Measurements from ENCODE around the gene NR6A1. TPM values are rescaled to one million over a fixed set of nuclear protein-coding genes. Genes with fewer than 3 reads are reported as not detected.

NR6A1 gene
- polyA plus RNA-seq, 2 of the 4 experiments (the other 2 are of a cell fraction), result 1.7 to 3.3 TPM

GRCh38 chr9:124559871-124560270 is 211.2 kb downstream of the NR6A1 start:
- CTCF ChIA-PET, result no interaction called here
- ATAC-seq, result no peak
- Histone ChIP-seq H3K4me1 (peaks cover 3% of the 10 kb centered on the region; the same call in 1 of the 3 replicates), H3K4me3 (no peak overlapping the region), H3K4me2 (no peak overlapping the region), H3K27ac (no peak overlapping the region), H3K9me3 (no peaks in the 10 kb centered on the region)
- FAIRE-seq, result no peak
- 44% methylated on average over 2 of the region's 2 CpGs for WGBS (ENCODE audit: missing lambda C conversion rate)
- DNase-seq (ENCODE audit: low read depth in 1 of 2, low spot score in 1 of 2), result no peak
- POLR2A ChIA-PET, result no interaction called here
- TF ChIP-seq GATA3 (IDR thresholded peaks at IDR 0.05; ENCODE audit: borderline replicate concordance), result no peak
- no peak for TF ChIP-seq KDM5A (IDR thresholded peaks at IDR 0.05)
- TF ChIP-seq NR3C1 (IDR thresholded peaks at IDR 0.05), result no peak
- no peak for TF ChIP-seq ZNF302 (CRISPR knock-in tag; IDR thresholded peaks at IDR 0.05)
- TF ChIP-seq JUNB (IDR thresholded peaks at IDR 0.05), result no peak
- TF ChIP-seq CBX8 (IDR thresholded peaks at IDR 0.05), result no peak
- no peak for TF ChIP-seq RFX5 (IDR thresholded peaks at IDR 0.05)
- TF ChIP-seq CTCF (IDR thresholded peaks at IDR 0.05), result no peak
- TF ChIP-seq PBX3 (IDR thresholded peaks at IDR 0.05), result no peak
- no peak for TF ChIP-seq NPAS2 (CRISPR knock-in tag; IDR thresholded peaks at IDR 0.05; ENCODE audit: borderline replicate concordance)
- TF ChIP-seq MAZ (IDR thresholded peaks at IDR 0.05; ENCODE audit: borderline replicate concordance, low read depth, low read length), result no peak
- TF ChIP-seq TP53 (CRISPR knock-in tag; IDR thresholded peaks at IDR 0.05), result no peak
- TF ChIP-seq CBX2 (IDR thresholded peaks at IDR 0.05; ENCODE audit: borderline replicate concordance, low read depth), result no peak
- no peak for TF ChIP-seq ZSCAN20 (CRISPR knock-in tag; IDR thresholded peaks at IDR 0.05)

GRCh38 chr9:124558777-124559470 is 212.2 kb downstream of the NR6A1 start:
- CTCF ChIA-PET, result no interaction called here
- DNase-seq (ENCODE audit: low read depth in 1 of 2, low spot score in 1 of 2) (no peak), ATAC-seq (no peak), FAIRE-seq (no peak)
- 85% methylated on average over 4 of the region's 4 CpGs for WGBS (ENCODE audit: missing lambda C conversion rate)
- Histone ChIP-seq H3K4me2 (no peak overlapping the region), H3K4me1 (peaks cover 3% of the 10 kb centered on the region; the same call in 1 of the 3 replicates), H3K4me3 (no peak overlapping the region), H3K9me3 (no peaks in the 10 kb centered on the region), H3K27ac (no peak overlapping the region)
- POLR2A ChIA-PET, result no interaction called here
- no peak for TF ChIP-seq JUN (IDR thresholded peaks at IDR 0.05)
- no peak for TF ChIP-seq EHF (CRISPR knock-in tag; IDR thresholded peaks at IDR 0.05)
- no peak for TF ChIP-seq CHD4 (IDR thresholded peaks at IDR 0.05; ENCODE audit: borderline replicate concordance)
- no peak for TF ChIP-seq HMGXB4 (CRISPR knock-in tag; IDR thresholded peaks at IDR 0.05; ENCODE audit: borderline replicate concordance)
- no peak for TF ChIP-seq ZNF302 (CRISPR knock-in tag; IDR thresholded peaks at IDR 0.05)
- no peak for TF ChIP-seq ZFP36 (IDR thresholded peaks at IDR 0.05; ENCODE audit: borderline replicate concordance, partially characterized antibody)
- TF ChIP-seq NR3C1 (IDR thresholded peaks at IDR 0.05), result no peak
- no peak for TF ChIP-seq BCL3 (IDR thresholded peaks at IDR 0.05)
- no peak for TF ChIP-seq PBX3 (IDR thresholded peaks at IDR 0.05)
- TF ChIP-seq PHF8 (IDR thresholded peaks at IDR 0.05; ENCODE audit: borderline replicate concordance, low read depth), result no peak
- no peak for TF ChIP-seq JUNB (IDR thresholded peaks at IDR 0.05)
- no peak for TF ChIP-seq KDM5A (IDR thresholded peaks at IDR 0.05)
- no peak for TF ChIP-seq E2F6 (IDR thresholded peaks at IDR 0.05; ENCODE audit: borderline replicate concordance, low read depth)
- no peak for TF ChIP-seq BHLHE40 (IDR thresholded peaks at IDR 0.05; ENCODE audit: low read depth, low read length)
- no peak for TF ChIP-seq ATOH8 (CRISPR knock-in tag; IDR thresholded peaks at IDR 0.05; ENCODE audit: low read depth)
- no peak for TF ChIP-seq ZSCAN20 (CRISPR knock-in tag; IDR thresholded peaks at IDR 0.05)
- no peak for TF ChIP-seq NFE2L2 (conservative IDR thresholded peaks at IDR 0.05; ENCODE audit: low read length)

Measured in A549 (cell line).